Activated T-helper 17 cell treated with anti-CD3 and anti-CD28 coated beads, Interleukin-2, amount 50 U/mL, for 72 hours (primary cell): ENCODE data around the gene THBS2. TPM values are rescaled to one million over a fixed set of nuclear protein-coding genes. Genes with fewer than 3 reads are reported as not detected.
"Not testable (repeated sequence)": the region's sequence is repeated elsewhere in the genome, so short reads cannot be mapped to it uniquely, and the experiment has no call there.

Experiments
- ATAC-seq: fragments of 150-1000 bp; cut with Tn5 transposase; replicated peaks from 2 replicates; pipeline ENCODE4 v1.10.0; 2021; ENCODE audit warnings: mild to moderate bottlenecking, moderate library complexity
- H3K27ac Mint-ChIP-seq: one replicate; pipeline ENCODE4 v1.8.0; 2022; ENCODE audit warnings: mixed read lengths
- H3K27me3 Mint-ChIP-seq: one replicate; pipeline ENCODE4 v1.8.0; 2022; ENCODE audit warnings: mixed read lengths
- H3K36me3 Mint-ChIP-seq: one replicate; pipeline ENCODE4 v1.8.0; 2022; ENCODE audit warnings: low read depth, mild to moderate bottlenecking, mixed read lengths
- H3K4me1 Mint-ChIP-seq: one replicate; pipeline ENCODE4 v1.8.0; 2022; ENCODE audit warnings: mixed read lengths
- H3K4me3 Mint-ChIP-seq: one replicate; pipeline ENCODE4 v1.8.0; 2022; ENCODE audit warnings: mild to moderate bottlenecking, mixed read lengths
- H3K9me3 Mint-ChIP-seq: one replicate; pipeline ENCODE4 v1.8.0; 2022; ENCODE audit warnings: mixed read lengths
- total RNA-seq, 2 donors: library from RNA; stranded (reverse); gene quantifications; one replicate each; pipeline ENCODE4 v1.2.3, GENCODE V29; 2022

THBS2 gene
- total RNA-seq, 2 donors from 2014 or later: not detected

DNA sequence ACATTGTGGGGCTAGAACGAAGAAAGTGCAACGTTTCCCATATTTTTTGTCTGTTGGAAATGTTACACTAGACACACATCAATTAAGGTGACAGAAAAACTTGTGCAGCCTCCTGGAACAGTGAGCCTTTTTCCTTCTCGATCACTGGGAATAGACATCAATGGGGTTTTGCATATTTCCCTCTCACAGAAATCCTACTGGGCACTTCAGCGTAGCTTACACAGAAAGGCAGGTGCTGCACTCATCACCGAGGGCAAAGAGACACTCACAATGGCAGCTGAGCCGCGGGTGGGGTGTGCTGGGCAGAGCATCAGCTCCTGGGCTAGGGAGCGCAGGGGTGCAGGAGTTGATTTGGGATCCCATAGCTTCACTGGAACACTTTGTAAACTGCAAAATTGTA, 64.5 kb downstream of the THBS2 start:
- Mint-ChIP-seq H3K27ac (no peak overlapping the region), H3K27me3 (peaks cover 8% of the 10 kb centered on the region), H3K4me1 (no peaks in the 10 kb centered on the region), H3K9me3 (no peaks in the 10 kb centered on the region), H3K36me3 (no peaks in the 10 kb centered on the region), H3K4me3 (no peak overlapping the region)
- ATAC-seq: no peak

DNA sequence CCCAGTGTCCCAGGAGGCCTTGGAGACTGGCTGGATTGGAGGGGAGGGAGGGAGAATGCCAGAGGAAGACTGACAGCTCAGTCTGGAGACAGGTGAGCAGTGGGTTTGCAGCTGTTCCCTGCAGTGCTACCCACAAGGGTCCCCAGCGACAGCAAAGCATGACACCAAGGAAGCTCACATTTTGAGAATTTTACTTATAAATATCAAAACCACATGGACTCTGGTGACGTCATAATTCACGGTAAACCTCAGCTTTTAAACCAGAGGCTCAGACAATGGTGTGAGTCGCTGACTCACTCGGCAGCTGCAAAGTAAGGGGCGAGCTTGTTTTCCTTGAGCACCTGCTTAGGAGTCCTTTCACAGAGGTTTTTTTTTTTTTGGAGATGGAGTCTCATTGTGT, 65.2 kb downstream of the THBS2 start:
- H3K27ac Mint-ChIP-seq: no peak overlapping the region
- H3K27me3 Mint-ChIP-seq: peaks cover 8% of the 10 kb centered on the region
- no peaks in the 10 kb centered on the region for H3K9me3 Mint-ChIP-seq
- H3K4me3 Mint-ChIP-seq: no peak overlapping the region
- H3K4me1 Mint-ChIP-seq: no peaks in the 10 kb centered on the region
- ATAC-seq: peak; percentile 72
- H3K36me3 Mint-ChIP-seq: no peaks in the 10 kb centered on the region

DNA sequence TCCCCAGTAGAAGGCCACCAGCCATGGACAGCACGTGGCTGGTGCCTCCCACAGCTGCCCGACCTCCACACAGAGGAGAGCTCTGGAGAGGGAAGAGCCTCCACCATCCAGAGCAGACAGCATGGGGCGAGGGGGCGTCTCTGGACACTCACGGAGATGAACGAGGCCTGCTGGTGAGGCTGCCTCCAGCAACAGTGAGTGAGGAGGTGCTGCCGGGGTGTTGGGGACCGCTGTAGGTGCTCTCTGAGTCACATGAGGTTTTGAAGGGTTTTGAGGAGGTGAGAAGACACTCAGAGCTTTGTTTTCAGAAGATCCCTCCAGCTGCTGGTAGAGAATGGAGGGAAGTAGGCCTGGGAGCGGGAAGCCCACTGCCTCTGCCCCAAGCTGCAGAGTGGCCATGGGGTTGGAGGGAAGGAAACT, 65.6 kb downstream of the THBS2 start:
- Mint-ChIP-seq H3K27ac (no peak overlapping the region), H3K9me3 (no peaks in the 10 kb centered on the region), H3K27me3 (peaks cover 5% of the 10 kb centered on the region), H3K4me1 (no peaks in the 10 kb centered on the region), H3K4me3 (no peak overlapping the region), H3K36me3 (no peaks in the 10 kb centered on the region)
- peak; percentile 60 for ATAC-seq

DNA sequence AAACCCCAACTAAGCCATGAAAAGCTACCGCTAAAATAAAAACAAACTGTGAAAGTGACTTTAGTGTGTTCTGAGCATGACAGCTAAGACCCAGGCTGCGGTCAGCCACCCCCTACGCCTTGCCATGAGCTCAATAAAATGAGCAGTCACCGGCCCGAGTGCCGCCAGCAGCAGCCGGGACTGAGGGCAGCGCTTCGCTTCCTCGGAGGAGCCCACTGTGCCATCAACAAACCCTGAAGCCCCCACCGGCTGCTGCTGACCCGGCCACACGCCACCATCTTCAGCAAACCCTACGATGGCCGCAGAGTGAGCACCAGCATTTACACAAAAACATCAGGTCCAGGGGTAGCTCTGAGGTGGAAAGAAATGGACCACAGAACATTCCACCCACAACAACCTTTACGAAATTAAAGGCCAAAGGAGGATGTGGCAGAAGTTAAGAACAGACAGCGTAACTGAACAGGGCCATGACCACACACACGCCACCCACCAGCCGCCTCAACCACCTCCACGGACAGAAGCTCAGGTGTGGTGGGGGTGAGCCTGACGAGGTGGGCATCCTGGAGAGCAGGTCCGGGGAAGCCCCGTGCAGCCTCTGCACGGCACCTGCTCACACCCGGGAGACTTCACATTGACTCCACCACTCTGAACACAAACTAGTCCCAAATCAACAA, 67.0 kb downstream of the THBS2 start:
- Mint-ChIP-seq H3K9me3 (no peaks in the 10 kb centered on the region), H3K36me3 (no peaks in the 10 kb centered on the region), H3K4me3 (no peak overlapping the region), H3K27me3 (peaks cover 5% of the 10 kb centered on the region), H3K4me1 (no peaks in the 10 kb centered on the region), H3K27ac (no peak overlapping the region)
- no peak for ATAC-seq

DNA sequence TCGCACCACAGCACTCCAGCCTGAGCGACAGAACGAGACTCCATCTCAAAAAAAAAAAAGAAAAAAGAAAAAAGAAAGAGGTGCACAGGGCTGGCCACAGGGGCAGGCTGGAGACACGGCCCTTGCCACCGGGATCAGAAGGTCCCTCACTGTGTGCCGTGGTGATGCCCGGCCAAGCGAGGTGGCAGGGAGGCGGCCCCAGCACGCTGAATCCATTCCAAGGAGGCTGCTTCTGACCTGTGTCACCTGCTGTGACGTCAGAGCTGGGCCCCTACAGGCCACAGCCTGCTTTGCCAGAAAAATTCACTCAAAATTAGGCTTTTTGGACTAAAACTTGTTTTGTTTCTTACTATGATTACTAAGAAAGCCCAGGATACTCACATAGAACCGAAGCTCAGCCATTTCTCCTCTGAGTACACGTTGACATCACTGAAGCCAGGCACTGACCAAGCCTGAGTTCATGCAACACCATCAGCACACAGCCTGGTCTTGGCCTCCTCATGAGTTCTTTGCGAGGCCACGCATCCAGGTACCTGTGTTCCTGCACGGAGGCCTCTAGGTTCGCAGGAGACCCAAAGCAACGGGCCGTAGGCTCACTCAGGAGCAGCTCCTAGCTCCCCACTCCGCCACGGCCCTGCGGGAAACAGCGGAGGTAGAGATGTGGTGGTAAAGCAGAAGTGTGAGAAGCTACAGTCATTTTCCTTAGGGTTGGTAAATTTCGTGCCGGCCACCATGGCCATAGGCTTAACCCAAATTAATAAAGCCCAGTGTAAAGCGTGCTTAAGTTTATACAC, 67.8 kb downstream of the THBS2 start:
- no peaks in the 10 kb centered on the region for H3K4me1 Mint-ChIP-seq
- no peak for ATAC-seq
- H3K4me3 Mint-ChIP-seq: no peak overlapping the region
- peaks cover 5% of the 10 kb centered on the region for H3K27me3 Mint-ChIP-seq
- no peaks in the 10 kb centered on the region for H3K9me3 Mint-ChIP-seq
- H3K36me3 Mint-ChIP-seq: no peaks in the 10 kb centered on the region
- H3K27ac Mint-ChIP-seq: no peak overlapping the region

DNA sequence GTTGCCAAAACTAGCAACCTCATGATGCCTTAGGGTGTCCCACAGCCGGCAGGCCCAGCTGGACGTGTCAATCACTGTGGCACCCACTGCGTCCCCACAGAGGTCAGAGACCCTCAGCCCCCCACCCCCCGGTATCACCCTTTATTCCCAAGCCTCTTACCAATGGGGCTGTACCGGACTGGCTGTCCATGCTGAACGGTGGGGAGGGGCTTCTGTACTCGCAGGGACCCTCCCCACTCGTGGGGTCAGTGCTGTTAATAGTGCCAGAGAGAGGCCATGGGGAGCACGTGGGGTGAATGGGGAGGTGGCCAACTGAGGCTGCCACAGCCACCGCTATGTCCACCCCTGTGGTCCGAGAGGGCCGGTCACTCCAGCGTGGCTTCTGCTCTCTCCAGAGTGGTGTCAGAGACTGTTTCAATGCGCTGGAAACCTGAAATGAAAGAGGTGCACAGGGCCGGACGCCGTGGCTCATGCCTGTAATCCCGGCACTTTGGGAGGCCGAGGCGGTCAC, 68.6 kb downstream of the THBS2 start:
- H3K4me1 Mint-ChIP-seq: no peaks in the 10 kb centered on the region
- no peaks in the 10 kb centered on the region for H3K9me3 Mint-ChIP-seq
- H3K27me3 Mint-ChIP-seq: peaks cover 5% of the 10 kb centered on the region
- no peaks in the 10 kb centered on the region for H3K36me3 Mint-ChIP-seq
- no peak overlapping the region for H3K4me3 Mint-ChIP-seq
- no peak for ATAC-seq
- H3K27ac Mint-ChIP-seq: no peak overlapping the region

DNA sequence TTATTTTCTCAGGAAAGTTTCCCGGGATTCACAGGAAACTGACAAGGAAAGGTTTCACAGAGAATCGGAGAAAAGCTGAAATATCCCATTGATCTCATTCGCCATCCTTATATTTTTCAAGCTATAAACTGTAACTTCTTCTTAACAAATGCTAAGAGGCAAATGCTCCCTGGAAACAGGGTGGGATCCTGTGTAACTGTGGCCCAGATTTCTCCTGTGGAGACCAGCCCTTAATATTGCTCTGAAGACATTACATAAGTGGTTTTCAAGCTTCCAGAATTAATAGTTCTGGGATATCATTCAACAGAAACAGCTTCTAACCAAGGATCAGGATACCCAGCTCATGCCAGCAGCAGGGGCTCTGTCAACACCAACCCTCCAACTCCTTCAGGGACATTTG, 69.2 kb downstream of the THBS2 start:
- Mint-ChIP-seq H3K4me3 (no peak overlapping the region), H3K27me3 (peaks cover 8% of the 10 kb centered on the region), H3K27ac (no peak overlapping the region), H3K4me1 (no peaks in the 10 kb centered on the region), H3K9me3 (no peaks in the 10 kb centered on the region), H3K36me3 (no peaks in the 10 kb centered on the region)
- no peak for ATAC-seq

DNA sequence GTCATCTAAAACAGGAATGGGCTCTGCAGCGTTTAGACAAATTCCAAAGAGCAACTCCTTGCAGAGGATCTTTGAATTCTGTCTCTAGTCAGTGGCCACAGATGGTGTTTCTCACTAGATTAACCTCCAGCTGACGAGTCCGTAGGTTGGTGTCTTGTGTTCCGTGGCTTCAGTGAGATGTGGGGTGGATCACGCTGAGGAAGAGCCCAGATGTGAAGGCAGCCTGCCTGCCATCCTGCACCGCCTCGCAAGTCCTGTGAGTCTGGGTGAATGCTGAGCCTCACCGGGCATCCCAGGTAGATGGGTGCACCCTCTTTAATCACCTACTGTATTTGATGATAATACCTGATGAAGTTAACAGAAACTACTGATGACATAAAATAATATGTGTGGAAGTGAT, 70.4 kb downstream of the THBS2 start:
- no peaks in the 10 kb centered on the region for H3K4me1 Mint-ChIP-seq
- H3K4me3 Mint-ChIP-seq: no peak overlapping the region
- no peak for ATAC-seq
- H3K27me3 Mint-ChIP-seq: peaks cover 14% of the 10 kb centered on the region
- H3K36me3 Mint-ChIP-seq: no peaks in the 10 kb centered on the region
- H3K27ac Mint-ChIP-seq: no peak overlapping the region
- no peaks in the 10 kb centered on the region for H3K9me3 Mint-ChIP-seq

DNA sequence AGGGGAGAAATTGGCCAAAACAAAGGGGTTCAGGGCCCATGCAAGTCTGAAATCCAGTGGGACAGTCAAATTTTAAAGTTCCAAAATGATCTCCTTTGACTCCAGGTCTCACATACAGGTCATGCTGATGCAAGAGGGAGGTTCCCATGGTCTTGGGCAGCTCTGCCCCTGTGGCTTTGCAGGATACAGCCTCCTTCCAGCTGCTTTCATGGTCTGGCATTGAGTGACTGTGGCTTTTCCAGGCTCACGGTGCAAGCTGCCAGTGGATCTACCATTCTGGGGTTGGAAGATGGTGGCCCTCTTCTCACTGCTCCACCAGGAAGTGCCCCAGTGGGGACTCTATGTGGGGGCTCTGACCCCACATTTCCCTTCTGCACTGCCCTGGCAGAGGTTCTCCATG, 73.8 kb downstream of the THBS2 start:
- not testable (repeated sequence) for H3K4me1 Mint-ChIP-seq, H3K9me3 Mint-ChIP-seq, H3K4me3 Mint-ChIP-seq, ATAC-seq, H3K27ac Mint-ChIP-seq, H3K36me3 Mint-ChIP-seq
- H3K27me3 Mint-ChIP-seq: peaks cover 21% of the 10 kb centered on the region

DNA sequence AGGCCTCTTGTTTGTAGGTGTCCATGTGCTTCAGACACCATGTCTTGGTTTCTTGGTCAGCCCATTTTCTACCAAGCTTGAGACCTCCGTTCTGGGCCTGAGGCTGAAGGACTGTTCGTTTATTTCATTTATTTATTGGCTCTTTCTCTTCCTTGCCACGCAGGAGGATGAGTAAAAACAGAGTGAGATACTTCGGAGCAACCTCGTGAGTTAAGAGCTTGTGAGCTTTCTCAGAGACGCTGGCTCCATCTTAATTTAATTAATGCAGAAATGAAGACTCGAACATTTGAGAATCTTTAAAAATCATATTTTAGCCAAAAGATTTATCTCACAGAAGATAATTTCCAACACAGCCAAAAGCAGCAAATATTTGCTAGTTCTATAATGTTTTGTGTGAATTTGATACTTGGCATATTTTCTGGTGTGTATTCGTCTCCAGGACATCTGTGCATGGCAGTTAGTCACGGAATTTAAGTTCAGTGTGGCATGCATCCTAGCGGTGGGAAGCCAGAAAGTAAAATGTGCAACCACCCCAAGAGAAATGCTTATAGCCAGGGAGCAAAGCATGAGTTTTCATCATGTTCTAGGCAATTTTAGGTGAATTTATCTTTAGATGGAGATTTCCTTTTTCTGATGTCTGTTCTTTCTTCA, 76.0 kb downstream of the THBS2 start:
- H3K36me3 Mint-ChIP-seq: no peaks in the 10 kb centered on the region
- no peaks in the 10 kb centered on the region for H3K9me3 Mint-ChIP-seq
- ATAC-seq: no peak
- H3K27ac Mint-ChIP-seq: no peak overlapping the region
- H3K4me3 Mint-ChIP-seq: no peak overlapping the region
- peaks cover 21% of the 10 kb centered on the region for H3K27me3 Mint-ChIP-seq
- no peaks in the 10 kb centered on the region for H3K4me1 Mint-ChIP-seq

DNA sequence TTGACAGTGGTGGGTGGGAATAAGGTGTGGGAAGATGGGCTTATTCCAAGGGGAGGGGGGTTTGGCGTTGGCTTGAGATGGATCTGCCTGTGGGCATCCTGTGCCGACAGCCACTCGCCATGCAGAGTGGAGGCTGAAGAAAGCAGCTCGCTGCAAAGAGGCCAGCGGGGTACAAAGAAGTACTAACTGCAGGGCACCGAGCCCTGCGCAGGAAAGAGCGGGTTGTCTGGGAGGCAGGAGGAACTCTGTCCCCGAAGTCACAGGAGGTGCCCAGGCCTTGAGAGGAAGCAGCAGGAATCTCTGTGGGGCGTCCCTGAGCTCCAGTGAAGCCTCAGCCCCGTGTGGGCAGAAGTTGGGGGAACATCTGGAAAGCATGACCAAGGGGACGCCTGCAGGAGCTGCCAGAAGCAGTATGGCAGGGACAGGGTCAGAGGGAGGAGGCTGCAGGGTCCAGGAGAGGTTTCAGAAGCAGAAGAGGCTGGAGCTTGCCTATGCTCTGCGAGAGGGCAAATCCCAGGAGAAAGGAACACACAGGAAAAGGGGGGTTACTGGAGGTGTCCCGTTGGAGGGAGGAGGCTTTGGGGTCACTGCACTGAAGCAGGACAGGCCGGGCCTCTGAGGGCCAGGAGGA, 77.2 kb downstream of the THBS2 start:
- Mint-ChIP-seq H3K36me3 (no peaks in the 10 kb centered on the region), H3K4me3 (no peak overlapping the region), H3K4me1 (no peaks in the 10 kb centered on the region), H3K27me3 (peaks cover 16% of the 10 kb centered on the region), H3K27ac (no peak overlapping the region), H3K9me3 (no peaks in the 10 kb centered on the region)
- ATAC-seq: no peak

DNA sequence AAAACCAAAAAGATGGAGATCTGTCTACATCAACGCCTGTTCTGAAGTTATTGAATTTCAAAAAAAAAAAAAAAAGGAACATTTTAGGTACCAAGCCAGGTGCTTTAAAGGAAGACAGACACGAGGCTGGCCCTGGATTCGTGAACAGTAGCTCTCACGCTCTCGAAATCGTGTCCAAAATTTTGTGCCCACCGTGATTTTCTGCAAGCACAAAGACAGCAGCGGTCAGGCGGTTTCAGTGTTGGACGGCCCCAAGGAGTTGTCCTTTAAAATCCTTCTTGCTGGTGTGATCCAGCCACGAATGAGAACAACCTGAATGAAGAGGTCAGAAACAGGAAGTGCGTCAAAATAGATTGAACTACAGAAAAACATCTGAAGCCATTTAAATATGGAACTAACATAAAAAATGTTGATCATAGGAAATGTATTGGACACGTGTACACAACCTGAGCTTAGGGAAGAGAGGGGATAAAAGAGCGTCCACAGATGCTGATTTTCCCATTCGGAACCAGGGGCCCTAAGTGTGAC, 78.2 kb downstream of the THBS2 start:
- no peak for ATAC-seq
- no peaks in the 10 kb centered on the region for H3K36me3 Mint-ChIP-seq

DNA sequence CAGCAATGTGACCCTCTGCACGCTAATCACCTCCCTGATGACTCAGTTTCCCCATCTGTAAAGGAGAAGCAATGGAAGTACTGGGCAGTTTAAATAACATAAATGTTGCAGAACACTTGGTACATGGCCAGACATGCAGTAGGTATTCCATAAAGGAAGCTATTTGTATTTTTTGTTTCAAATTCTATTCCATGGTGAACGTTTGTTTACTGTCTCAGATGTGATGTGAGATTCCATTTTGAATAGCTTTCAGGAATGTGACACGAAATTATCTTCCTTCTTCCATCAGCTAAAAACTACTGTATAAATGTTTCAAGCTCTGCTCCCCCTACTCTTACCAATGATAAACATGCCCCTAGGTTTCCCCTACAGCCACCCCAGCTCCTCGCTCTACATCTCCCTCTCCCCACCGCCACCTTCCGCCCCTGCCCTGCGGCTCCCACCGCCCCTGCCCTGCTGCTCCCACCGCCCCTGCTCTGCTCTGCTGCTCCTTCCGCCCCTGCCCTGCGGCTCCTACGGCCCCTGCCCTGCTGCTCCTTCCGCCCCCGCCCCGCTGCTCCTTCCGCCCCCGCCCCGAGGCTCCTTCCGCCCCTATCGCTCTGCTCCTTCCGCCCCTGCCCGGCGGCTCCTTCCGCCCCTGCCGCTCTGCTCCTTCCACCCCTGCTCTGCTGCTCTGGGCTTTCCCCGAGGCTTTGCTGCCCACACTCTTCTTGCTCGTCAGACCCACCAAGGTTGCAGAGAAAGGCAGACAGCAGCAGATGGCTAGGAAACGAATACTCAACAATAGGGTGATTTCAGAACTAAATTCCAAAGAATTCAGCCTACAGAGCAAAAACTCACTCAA, 78.9 kb downstream of the THBS2 start:
- Mint-ChIP-seq H3K4me1 (no peaks in the 10 kb centered on the region), H3K36me3 (no peaks in the 10 kb centered on the region), H3K4me3 (no peak overlapping the region), H3K27ac (no peak overlapping the region), H3K9me3 (no peaks in the 10 kb centered on the region), H3K27me3 (peaks cover 19% of the 10 kb centered on the region)
- ATAC-seq: no peak

More for the DNA sequence above, 78.2 kb downstream of the THBS2 start:
- Mint-ChIP-seq H3K27ac (no peak overlapping the region), H3K27me3 (peaks cover 19% of the 10 kb centered on the region), H3K9me3 (no peaks in the 10 kb centered on the region), H3K4me1 (no peaks in the 10 kb centered on the region), H3K4me3 (no peak overlapping the region)
